ENCODE measurements around the gene ITPRID2. TPM values are rescaled to one million over a fixed set of nuclear protein-coding genes. Genes with fewer than 3 reads are reported as not detected.
A peak's percentile ranks its signal among the peaks of the same experiment; 100 is the strongest.

Gene ITPRID2
- total RNA-seq, result 10 to 100 TPM; 46.0 to 73.3 (median 65.9) TPM
- 10 to 100 TPM; 31.6 to 56.4 (median 36.8) TPM for polyA plus RNA-seq
- long read RNA-seq, donor 1, full-length matches to known transcripts, result 4 of 21 reads
- long read RNA-seq, donor 1, partial matches to known transcripts, result 4 of 21 reads
- long read RNA-seq, donor 1, other reads (novel, unspliced or antisense), result 13 of 21 reads
- long read RNA-seq, donor 2, full-length matches to known transcripts, result 13 of 45 reads
- long read RNA-seq, donor 2, partial matches to known transcripts, result 14 of 45 reads
- long read RNA-seq, donor 2, other reads (novel, unspliced or antisense), result 18 of 45 reads

DNA sequence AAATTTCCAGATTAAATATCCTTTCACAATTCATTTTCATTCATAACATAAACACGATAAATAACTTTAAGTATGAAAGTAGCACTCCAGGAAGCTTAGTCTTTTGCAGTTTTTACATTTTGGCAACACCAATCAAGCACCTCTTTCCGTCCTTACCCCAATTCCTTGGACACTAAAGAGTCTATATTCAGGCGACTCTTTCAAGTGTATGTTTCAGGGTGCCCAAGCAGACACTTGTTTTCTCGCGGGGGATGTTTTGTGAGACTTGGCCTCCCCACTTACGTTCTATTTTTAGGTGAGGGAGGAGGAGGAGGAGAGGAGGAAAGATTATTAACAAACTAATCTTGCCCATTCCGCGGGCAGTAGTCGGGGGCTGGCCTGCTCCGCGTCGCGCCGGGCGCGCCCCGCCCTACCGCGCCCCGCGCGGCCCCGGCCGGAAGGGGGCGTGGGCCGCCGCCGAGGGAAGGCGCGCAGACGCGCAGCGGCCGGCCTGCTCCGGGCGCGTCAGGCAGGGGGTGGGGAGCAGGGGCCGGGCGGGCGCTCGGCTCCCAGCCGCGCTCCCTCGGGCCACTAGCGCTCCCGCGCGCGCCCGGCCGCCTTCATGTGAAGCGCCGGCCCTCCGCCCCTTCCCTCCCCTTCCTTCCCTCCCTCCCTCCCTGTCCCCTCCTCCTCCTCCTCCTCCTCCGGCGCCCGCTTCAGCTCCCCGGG is at the start of gene ITPRID2:
TSS of gene ITPRID2 (plus strand) at position 473 of the 708 bp plus-strand sequence. CDS start 337 bp downstream, outside the sequence.
- DNase-seq (peak; percentile 89 to 91), ATAC-seq (peak; percentile 90 to 96 (median 95))
- H3K36me3 ChIP-seq (ENCODE audit: insufficient read depth in 1 of 2, low read depth in 1 of 2), result peaks cover 0 to 6% of the 10 kb centered on the region in 2 donors
- 0 to 1% (median 1%) methylated on average over 31 to 58 of the region's 58 CpGs for WGBS, 3 donors
- intact Hi-C loops (cut with DNase I), result loop anchor here in 1 of 2 donors (10.0 kb wide), 1 partner anchor 147 kb away; no protein-coding TSS in a partner anchor
- peaks cover 33% of the 10 kb centered on the region for H3K4me1 ChIP-seq
- H3K4me3 ChIP-seq, result peak within 1 kb of the TSS; percentile 89
- H3K27ac ChIP-seq, result peak within 1 kb of the TSS; percentile 98
- no peaks in the 10 kb centered on the region for H3K27me3 ChIP-seq (ENCODE audit: insufficient read depth in 3 of 3, low read length in 2 of 3)
- no peaks in the 10 kb centered on the region for H3K9me3 ChIP-seq
- TF ChIP-seq, protein P1, sequence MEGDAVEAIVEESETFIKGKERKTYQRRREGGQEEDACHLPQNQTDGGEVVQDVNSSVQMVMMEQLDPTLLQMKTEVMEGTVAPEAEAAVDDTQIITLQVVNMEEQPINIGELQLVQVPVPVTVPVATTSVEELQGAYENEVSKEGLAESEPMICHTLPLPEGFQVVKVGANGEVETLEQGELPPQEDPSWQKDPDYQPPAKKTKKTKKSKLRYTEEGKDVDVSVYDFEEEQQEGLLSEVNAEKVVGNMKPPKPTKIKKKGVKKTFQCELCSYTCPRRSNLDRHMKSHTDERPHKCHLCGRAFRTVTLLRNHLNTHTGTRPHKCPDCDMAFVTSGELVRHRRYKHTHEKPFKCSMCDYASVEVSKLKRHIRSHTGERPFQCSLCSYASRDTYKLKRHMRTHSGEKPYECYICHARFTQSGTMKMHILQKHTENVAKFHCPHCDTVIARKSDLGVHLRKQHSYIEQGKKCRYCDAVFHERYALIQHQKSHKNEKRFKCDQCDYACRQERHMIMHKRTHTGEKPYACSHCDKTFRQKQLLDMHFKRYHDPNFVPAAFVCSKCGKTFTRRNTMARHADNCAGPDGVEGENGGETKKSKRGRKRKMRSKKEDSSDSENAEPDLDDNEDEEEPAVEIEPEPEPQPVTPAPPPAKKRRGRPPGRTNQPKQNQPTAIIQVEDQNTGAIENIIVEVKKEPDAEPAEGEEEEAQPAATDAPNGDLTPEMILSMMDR (IDR thresholded peaks at IDR 0.05), result peak; percentile 49

DNA sequence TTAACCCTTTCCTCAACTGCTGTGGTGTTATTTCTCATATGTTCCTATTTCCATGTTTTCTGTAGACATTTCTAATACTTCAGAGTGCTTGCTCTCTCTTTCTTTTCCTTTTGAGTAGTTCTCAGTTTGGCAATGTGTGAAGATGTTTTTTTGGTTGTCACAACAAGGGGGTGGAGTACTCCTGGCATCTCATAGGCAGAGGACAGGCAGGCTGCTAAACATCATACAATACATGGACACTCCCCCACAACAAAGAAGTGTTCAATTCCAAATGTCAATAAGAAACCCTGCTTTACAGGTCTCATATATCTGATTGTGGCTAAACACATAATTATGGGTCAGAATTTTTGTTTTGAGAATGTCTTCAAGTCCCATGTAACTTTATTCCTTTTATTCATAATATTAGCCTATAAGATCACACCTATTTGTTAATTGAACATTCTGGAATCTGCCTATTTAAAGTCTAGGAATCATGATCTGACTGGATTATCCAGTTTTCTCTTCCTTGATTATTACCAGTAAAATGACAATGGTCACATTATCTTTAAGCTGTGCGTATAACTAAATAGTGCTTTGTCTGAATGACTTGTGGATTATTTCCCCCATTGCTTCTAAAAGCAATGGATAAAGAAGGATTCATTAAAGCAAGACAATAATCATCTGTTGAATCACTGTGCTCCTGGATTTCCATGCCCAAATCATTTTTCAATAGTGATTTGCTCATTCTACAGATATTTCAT is 46.8 kb upstream of the ITPRID2 start:
- Histone ChIP-seq H3K4me3 (no peak overlapping the region), H3K36me3 (ENCODE audit: insufficient read depth in 1 of 2, low read depth in 1 of 2) (no peaks in the 10 kb centered on the region), H3K4me1 (no peaks in the 10 kb centered on the region), H3K9me3 (no peaks in the 10 kb centered on the region), H3K27ac (no peak overlapping the region), H3K27me3 (ENCODE audit: insufficient read depth in 3 of 3, low read length in 2 of 3) (no peaks in the 10 kb centered on the region)
- TF ChIP-seq, protein P1 (IDR thresholded peaks at IDR 0.05), result no peak
- ATAC-seq (no peak), DNase-seq (no peak)
- WGBS, 3 donors, result 94 to 100% (median 94%) methylated on average over 1 of the region's 1 CpG
- intact Hi-C loops (cut with DNase I), result no loop called here

DNA sequence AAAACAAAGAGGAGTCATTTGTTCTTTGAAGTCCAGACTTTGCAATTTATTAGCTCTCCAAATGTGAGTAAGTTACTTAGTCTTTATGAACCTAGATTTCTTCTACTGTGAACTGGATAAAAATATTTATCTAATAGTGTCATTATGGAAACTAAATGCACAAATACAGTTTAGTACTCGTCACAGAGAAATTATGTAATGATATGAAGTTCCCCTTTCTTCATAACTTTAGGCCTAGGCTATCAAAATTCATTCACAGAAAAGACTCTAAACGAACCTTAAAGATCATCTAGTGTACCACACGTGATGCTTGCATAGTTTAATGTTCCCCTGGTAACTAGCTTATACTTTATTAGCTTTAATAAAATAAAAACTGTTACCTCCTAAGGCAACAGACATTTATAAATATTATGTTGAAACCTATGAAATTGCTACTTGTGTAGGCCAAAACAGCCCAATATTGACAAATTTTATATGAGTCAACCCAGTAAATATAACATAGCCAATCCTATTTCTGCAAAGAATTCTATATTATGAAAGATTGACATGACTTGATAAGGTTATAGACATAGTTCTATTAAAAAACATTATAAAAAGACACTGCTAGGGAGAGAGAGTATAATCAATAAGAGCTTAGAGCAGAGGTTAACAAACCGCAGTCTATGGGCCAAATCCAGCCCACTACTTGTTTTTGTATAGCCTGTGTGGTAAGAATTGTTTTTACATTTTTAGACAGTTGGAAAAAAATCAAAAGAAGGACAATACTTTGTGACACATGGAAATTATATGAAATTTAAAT is 44.9 kb upstream of the ITPRID2 start:
- H3K27ac ChIP-seq, result no peak overlapping the region
- H3K27me3 ChIP-seq (ENCODE audit: insufficient read depth in 3 of 3, low read length in 2 of 3), result no peaks in the 10 kb centered on the region
- intact Hi-C loops (cut with DNase I), result no loop called here
- no peaks in the 10 kb centered on the region for H3K9me3 ChIP-seq
- 75 to 77% (median 75%) methylated on average over 4 of the region's 4 CpGs for WGBS, 3 donors
- TF ChIP-seq, protein P1 (IDR thresholded peaks at IDR 0.05), result no peak
- no peaks in the 10 kb centered on the region for H3K4me1 ChIP-seq
- no peak for ATAC-seq
- H3K4me3 ChIP-seq, result no peak overlapping the region
- H3K36me3 ChIP-seq (ENCODE audit: insufficient read depth in 1 of 2, low read depth in 1 of 2), result no peaks in the 10 kb centered on the region
- DNase-seq, result no peak

DNA sequence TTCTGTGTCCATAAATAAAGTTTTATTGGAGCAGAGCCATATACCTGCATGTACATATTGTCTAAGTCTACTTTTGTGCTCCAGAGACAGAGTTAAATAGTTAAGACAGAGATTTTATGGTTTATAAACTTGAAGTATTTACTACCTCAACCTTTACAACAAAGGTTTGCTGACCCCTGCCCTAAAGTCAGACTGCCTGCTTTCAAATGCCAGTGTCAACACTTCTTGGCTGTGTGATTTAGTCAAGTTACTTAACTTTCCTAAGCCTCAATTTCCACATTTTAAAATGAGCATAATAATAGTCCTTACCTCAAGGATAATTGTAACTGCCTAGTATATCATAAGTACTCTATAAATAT is 44.4 kb upstream of the ITPRID2 start:
- Histone ChIP-seq H3K36me3 (ENCODE audit: insufficient read depth in 1 of 2, low read depth in 1 of 2) (no peaks in the 10 kb centered on the region), H3K27me3 (ENCODE audit: insufficient read depth in 3 of 3, low read length in 2 of 3) (no peaks in the 10 kb centered on the region), H3K4me3 (no peak overlapping the region), H3K9me3 (no peaks in the 10 kb centered on the region), H3K27ac (no peak overlapping the region), H3K4me1 (no peaks in the 10 kb centered on the region)
- TF ChIP-seq, protein P1 (IDR thresholded peaks at IDR 0.05), result no peak
- no peak for DNase-seq
- ATAC-seq, result no peak
- intact Hi-C loops (cut with DNase I), result no loop called here
